COLO829 (cell line): Measurements from ENCODE around the gene ESYT2.

ENCODE experiments used
- DNase-seq: peaks from one replicate; pipeline ENCODE4 v3.0.0; 2012; ENCODE audit warnings: low spot score

ESYT2 gene

GRCh38 chr7:158742065-158742821 is 87.1 kb downstream of the ESYT2 start:
- no peak for DNase-seq

GRCh38 chr7:158741294-158741666 is 88.0 kb downstream of the ESYT2 start:
- DNase-seq = no peak

- DNase-seq = no peak
Measured at GRCh38 chr7:158740657-158741293, 88.5 kb downstream of the ESYT2 start.

GRCh38 chr7:158740013-158740656 is 89.2 kb downstream of the ESYT2 start:
- DNase-seq = no peak

- no peak for DNase-seq
Measured at GRCh38 chr7:158738841-158739240, 90.5 kb downstream of the ESYT2 start.

GRCh38 chr7:158737064-158737695 is 92.1 kb downstream of the ESYT2 start:
- no peak for DNase-seq

GRCh38 chr7:158735935-158736334 is 93.4 kb downstream of the ESYT2 start:
- DNase-seq = no peak

- DNase-seq = no peak
Measured at GRCh38 chr7:158734861-158735260, 94.4 kb downstream of the ESYT2 start.

- DNase-seq = no peak
Measured at GRCh38 chr7:158733775-158734494, 95.4 kb downstream of the ESYT2 start.

GRCh38 chr7:158733220-158733519 is 96.1 kb downstream of the ESYT2 start:
- no peak for DNase-seq

- DNase-seq = no peak
Measured at GRCh38 chr7:158732494-158733219, 96.7 kb downstream of the ESYT2 start.

- DNase-seq = no peak
Measured at GRCh38 chr7:158731761-158732160, 97.5 kb downstream of the ESYT2 start.

GRCh38 chr7:158730383-158731346 is 98.6 kb downstream of the ESYT2 start:
- DNase-seq = no peak

- DNase-seq = no peak
Measured at GRCh38 chr7:158729646-158730382, 99.5 kb downstream of the ESYT2 start.

- no peak for DNase-seq
Measured at GRCh38 chr7:158728911-158729645, 100.2 kb downstream of the ESYT2 start.

- DNase-seq = no peak
Measured at GRCh38 chr7:158727690-158728089, 101.6 kb downstream of the ESYT2 start.

- DNase-seq = no peak
Measured at GRCh38 chr7:158726277-158726807, 103.0 kb downstream of the ESYT2 start.

- DNase-seq = no peak
Measured at GRCh38 chr7:158725506-158725800, 103.9 kb downstream of the ESYT2 start.
